ENCODE measurements around the gene MYH11.

DNA sequence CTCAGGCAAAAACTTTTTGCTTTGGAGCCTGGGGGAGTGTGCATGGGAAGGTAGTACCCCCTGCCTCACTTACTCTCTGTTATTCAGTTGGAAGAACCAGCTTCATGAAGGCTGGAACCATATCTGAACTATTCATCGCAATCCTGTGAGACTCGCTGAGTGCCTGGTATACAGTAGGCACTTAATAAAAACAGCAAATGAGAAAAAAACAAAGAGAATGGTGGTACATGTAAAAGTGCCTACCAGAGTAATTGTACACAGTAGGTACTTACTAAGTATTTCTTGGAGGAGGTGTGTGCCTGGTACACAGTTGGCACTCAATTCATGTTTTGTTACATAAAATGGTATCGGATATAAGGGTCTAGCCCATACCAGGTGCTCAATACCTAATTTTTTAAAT lies 75.2 kb downstream of the MYH11 start:
- no peak for TF ChIP-seq CEBPB (IDR thresholded peaks at IDR 0.05)
- TF ChIP-seq, protein P1, sequence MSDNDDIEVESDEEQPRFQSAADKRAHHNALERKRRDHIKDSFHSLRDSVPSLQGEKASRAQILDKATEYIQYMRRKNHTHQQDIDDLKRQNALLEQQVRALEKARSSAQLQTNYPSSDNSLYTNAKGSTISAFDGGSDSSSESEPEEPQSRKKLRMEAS (IDR thresholded peaks at IDR 0.05), result no peak
- TF ChIP-seq, protein P2, sequence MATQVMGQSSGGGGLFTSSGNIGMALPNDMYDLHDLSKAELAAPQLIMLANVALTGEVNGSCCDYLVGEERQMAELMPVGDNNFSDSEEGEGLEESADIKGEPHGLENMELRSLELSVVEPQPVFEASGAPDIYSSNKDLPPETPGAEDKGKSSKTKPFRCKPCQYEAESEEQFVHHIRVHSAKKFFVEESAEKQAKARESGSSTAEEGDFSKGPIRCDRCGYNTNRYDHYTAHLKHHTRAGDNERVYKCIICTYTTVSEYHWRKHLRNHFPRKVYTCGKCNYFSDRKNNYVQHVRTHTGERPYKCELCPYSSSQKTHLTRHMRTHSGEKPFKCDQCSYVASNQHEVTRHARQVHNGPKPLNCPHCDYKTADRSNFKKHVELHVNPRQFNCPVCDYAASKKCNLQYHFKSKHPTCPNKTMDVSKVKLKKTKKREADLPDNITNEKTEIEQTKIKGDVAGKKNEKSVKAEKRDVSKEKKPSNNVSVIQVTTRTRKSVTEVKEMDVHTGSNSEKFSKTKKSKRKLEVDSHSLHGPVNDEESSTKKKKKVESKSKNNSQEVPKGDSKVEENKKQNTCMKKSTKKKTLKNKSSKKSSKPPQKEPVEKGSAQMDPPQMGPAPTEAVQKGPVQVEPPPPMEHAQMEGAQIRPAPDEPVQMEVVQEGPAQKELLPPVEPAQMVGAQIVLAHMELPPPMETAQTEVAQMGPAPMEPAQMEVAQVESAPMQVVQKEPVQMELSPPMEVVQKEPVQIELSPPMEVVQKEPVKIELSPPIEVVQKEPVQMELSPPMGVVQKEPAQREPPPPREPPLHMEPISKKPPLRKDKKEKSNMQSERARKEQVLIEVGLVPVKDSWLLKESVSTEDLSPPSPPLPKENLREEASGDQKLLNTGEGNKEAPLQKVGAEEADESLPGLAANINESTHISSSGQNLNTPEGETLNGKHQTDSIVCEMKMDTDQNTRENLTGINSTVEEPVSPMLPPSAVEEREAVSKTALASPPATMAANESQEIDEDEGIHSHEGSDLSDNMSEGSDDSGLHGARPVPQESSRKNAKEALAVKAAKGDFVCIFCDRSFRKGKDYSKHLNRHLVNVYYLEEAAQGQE (IDR thresholded peaks at IDR 0.05; ENCODE audit: low read depth), result no peak

Data from Ishikawa (cell line).